ENCODE results near the gene STAT1. TPM values are rescaled to one million over a fixed set of nuclear protein-coding genes. Genes with fewer than 3 reads are reported as not detected.

STAT1 gene
- polyA plus RNA-seq, 1 donor (not counting 4 experiments of a cell fraction or from before 2014, with no cell fraction given) = 181 TPM

DNA sequence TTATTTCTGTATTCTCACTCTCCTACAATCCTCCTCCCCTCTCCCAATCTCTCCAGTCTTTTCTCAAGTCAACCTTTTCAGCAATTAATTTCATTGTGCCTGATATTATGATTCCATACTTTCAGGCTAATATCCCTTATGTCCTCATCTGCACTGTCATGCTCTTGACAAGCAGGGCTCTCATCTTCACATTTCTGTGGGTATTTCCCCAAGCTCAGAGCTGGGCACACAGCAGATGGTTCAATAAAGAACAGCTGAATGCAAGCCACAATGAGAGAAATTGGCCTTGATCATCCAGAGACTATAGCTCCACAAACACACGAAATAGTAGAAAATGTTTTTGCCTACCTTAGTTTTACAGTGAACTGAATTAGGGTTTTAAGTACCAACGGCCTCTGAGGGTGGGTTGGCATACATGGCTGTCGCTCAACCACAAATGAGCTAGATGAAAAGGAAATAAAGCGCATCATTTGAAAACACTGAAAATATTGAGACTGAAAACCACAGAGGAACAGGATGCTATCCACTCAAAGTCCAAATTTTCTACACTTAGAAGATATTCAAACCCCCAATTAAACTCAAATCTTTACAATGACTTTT is 47.5 kb upstream of the STAT1 start:
- Histone ChIP-seq H3K9me3 (ENCODE audit: control insufficient read depth, low read depth, low read length) (no peaks in the 10 kb centered on the region), H3K9me1 (ENCODE audit: control insufficient read depth, extremely low read depth, insufficient read depth, low read length) (no peaks in the 10 kb centered on the region), H2AFZ (ENCODE audit: control insufficient read depth, low read length) (no peak overlapping the region), H3K27ac (ENCODE audit: control insufficient read depth, insufficient read depth, low read length) (no peak overlapping the region), H3K27me3 (ENCODE audit: control insufficient read depth, extremely low read depth, insufficient read depth, low read length) (peaks cover 8% of the 10 kb centered on the region), H3K9ac (ENCODE audit: control insufficient read depth, extremely low read depth, insufficient read depth, low read length) (no peak overlapping the region), H4K20me1 (ENCODE audit: control insufficient read depth, extremely low read depth, insufficient read depth, low read length) (no peaks in the 10 kb centered on the region), H3K4me1 (ENCODE audit: control insufficient read depth, extremely low read depth, insufficient read depth, low read length) (no peaks in the 10 kb centered on the region), H3K79me2 (ENCODE audit: control insufficient read depth, insufficient read depth, low read length) (no peaks in the 10 kb centered on the region), H3K36me3 (ENCODE audit: control insufficient read depth in 2 of 2, extremely low read depth in 1 of 2, insufficient read depth in 2 of 2, low read length in 2 of 2) (no peaks in the 10 kb centered on the region), H3K4me3 (ENCODE audit: control insufficient read depth in 2 of 3, extremely low read depth in 1 of 3, insufficient read depth in 2 of 3, low read depth in 1 of 3, low read length in 3 of 3) (no peak overlapping the region), H3K4me2 (ENCODE audit: control insufficient read depth, extremely low read depth, insufficient read depth, low read depth, low read length) (no peak overlapping the region)
- dilution Hi-C loops (cut with MboI; ENCODE audit: extremely low pct_ligation_motif_present, low sequenced_read_pairs) = no loop called here
- TF ChIP-seq EZH2 (IDR thresholded peaks at IDR 0.05; ENCODE audit: low read length) = no peak
- TF ChIP-seq, protein P1, sequence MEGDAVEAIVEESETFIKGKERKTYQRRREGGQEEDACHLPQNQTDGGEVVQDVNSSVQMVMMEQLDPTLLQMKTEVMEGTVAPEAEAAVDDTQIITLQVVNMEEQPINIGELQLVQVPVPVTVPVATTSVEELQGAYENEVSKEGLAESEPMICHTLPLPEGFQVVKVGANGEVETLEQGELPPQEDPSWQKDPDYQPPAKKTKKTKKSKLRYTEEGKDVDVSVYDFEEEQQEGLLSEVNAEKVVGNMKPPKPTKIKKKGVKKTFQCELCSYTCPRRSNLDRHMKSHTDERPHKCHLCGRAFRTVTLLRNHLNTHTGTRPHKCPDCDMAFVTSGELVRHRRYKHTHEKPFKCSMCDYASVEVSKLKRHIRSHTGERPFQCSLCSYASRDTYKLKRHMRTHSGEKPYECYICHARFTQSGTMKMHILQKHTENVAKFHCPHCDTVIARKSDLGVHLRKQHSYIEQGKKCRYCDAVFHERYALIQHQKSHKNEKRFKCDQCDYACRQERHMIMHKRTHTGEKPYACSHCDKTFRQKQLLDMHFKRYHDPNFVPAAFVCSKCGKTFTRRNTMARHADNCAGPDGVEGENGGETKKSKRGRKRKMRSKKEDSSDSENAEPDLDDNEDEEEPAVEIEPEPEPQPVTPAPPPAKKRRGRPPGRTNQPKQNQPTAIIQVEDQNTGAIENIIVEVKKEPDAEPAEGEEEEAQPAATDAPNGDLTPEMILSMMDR (optimal IDR thresholded peaks at IDR 0.05 in 1 of 3, IDR thresholded peaks at IDR 0.05 in 1 of 3, conservative IDR thresholded peaks at IDR 0.05 in 1 of 3; ENCODE audit: extremely low read depth in 1 of 3, insufficient read depth in 2 of 3, low read length in 3 of 3) = no peak
- no peak for DNase-seq (ENCODE audit: low read depth, low spot score)
- FAIRE-seq = no peak

DNA sequence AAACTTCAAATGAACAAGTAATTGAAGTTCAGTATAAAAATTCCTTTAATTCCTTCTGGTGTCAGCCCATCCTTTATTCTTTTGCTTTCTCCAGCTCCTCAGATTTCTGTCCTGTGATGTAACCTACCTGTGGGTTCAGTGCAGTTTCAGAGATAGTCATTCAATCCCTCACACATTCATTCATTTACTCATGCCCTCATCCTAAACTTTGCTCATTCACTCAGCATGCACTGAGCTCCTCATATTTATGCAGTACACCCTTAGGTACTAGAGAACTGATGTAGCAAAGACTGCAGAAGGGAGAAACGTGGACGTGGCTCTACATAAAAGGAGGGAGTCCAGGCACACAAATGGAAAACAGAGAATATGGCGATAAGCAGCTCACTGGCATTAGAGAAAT is 45.3 kb upstream of the STAT1 start:
- no peaks in the 10 kb centered on the region for H3K9me1 ChIP-seq (ENCODE audit: control insufficient read depth, extremely low read depth, insufficient read depth, low read length)
- no peak overlapping the region for H3K4me2 ChIP-seq (ENCODE audit: control insufficient read depth, extremely low read depth, insufficient read depth, low read depth, low read length)
- no peak overlapping the region for H3K27ac ChIP-seq (ENCODE audit: control insufficient read depth, insufficient read depth, low read length)
- dilution Hi-C loops (cut with MboI; ENCODE audit: extremely low pct_ligation_motif_present, low sequenced_read_pairs) = no loop called here
- H4K20me1 ChIP-seq (ENCODE audit: control insufficient read depth, extremely low read depth, insufficient read depth, low read length) = no peaks in the 10 kb centered on the region
- no peak for DNase-seq (ENCODE audit: low read depth, low spot score)
- H3K9me3 ChIP-seq (ENCODE audit: control insufficient read depth, low read depth, low read length) = no peaks in the 10 kb centered on the region
- no peaks in the 10 kb centered on the region for H3K4me1 ChIP-seq (ENCODE audit: control insufficient read depth, extremely low read depth, insufficient read depth, low read length)
- no peak for FAIRE-seq
- H3K79me2 ChIP-seq (ENCODE audit: control insufficient read depth, insufficient read depth, low read length) = no peaks in the 10 kb centered on the region
- peaks cover 8% of the 10 kb centered on the region for H3K27me3 ChIP-seq (ENCODE audit: control insufficient read depth, extremely low read depth, insufficient read depth, low read length)
- no peak overlapping the region for H3K9ac ChIP-seq (ENCODE audit: control insufficient read depth, extremely low read depth, insufficient read depth, low read length)
- TF ChIP-seq, protein P1 (optimal IDR thresholded peaks at IDR 0.05 in 1 of 3, IDR thresholded peaks at IDR 0.05 in 1 of 3, conservative IDR thresholded peaks at IDR 0.05 in 1 of 3; ENCODE audit: extremely low read depth in 1 of 3, insufficient read depth in 2 of 3, low read length in 3 of 3) = no peak
- no peak for TF ChIP-seq EZH2 (IDR thresholded peaks at IDR 0.05; ENCODE audit: low read length)
- H2AFZ ChIP-seq (ENCODE audit: control insufficient read depth, low read length) = no peak overlapping the region
- H3K36me3 ChIP-seq (ENCODE audit: control insufficient read depth in 2 of 2, extremely low read depth in 1 of 2, insufficient read depth in 2 of 2, low read length in 2 of 2) = no peaks in the 10 kb centered on the region
- H3K4me3 ChIP-seq (ENCODE audit: control insufficient read depth in 2 of 3, extremely low read depth in 1 of 3, insufficient read depth in 2 of 3, low read depth in 1 of 3, low read length in 3 of 3) = no peak overlapping the region

All from keratinocyte (primary cell).